Measurements from ENCODE around the gene AARSD1.
"Not testable (repeated sequence)": the region's sequence is repeated elsewhere in the genome, so short reads cannot be mapped to it uniquely, and the experiment has no call there.

Gene AARSD1

GRCh38 chr17:42919522-42920077, 44.7 kb downstream of the AARSD1 start:
- not testable (repeated sequence) for DNase-seq

GRCh38 chr17:42918902-42919521, 45.2 kb downstream of the AARSD1 start:
- DNase-seq, result peak; percentile 79

- DNase-seq, result no peak
These were observed 47.0 kb downstream of the AARSD1 start for GRCh38 chr17:42917236-42917603.

GRCh38 chr17:42916388-42917235, 47.6 kb downstream of the AARSD1 start:
- not testable (repeated sequence) for DNase-seq

- not testable (repeated sequence) for DNase-seq
These were observed 49.0 kb downstream of the AARSD1 start for GRCh38 chr17:42915288-42915687.

GRCh38 chr17:42913981-42914617, 50.2 kb downstream of the AARSD1 start:
- DNase-seq, result no peak

GRCh38 chr17:42913522-42913921, 50.7 kb downstream of the AARSD1 start:
- no peak for DNase-seq

GRCh38 chr17:42908872-42909700, 55.2 kb downstream of the AARSD1 start:
- no peak for DNase-seq

- no peak for DNase-seq
These were observed 57.3 kb downstream of the AARSD1 start for GRCh38 chr17:42906772-42907446.

- no peak for DNase-seq
These were observed 60.2 kb downstream of the AARSD1 start for GRCh38 chr17:42904110-42904469.

- no peak for DNase-seq
These were observed 62.6 kb downstream of the AARSD1 start for GRCh38 chr17:42901535-42902229.

Data from DMS153 (cell line).